Activated CD4-positive, alpha-beta T cell treated with anti-CD3 and anti-CD28 coated beads for 1 hour (primary cell): ENCODE measurements around the gene KLC1.
"Not testable (repeated sequence)": the region's sequence is repeated elsewhere in the genome, so short reads cannot be mapped to it uniquely, and the experiment has no call there.

Experiments used
- DNase-seq: peaks from one replicate; pipeline ENCODE4 v3.0.0-alpha.2; 2020

KLC1 gene

DNA sequence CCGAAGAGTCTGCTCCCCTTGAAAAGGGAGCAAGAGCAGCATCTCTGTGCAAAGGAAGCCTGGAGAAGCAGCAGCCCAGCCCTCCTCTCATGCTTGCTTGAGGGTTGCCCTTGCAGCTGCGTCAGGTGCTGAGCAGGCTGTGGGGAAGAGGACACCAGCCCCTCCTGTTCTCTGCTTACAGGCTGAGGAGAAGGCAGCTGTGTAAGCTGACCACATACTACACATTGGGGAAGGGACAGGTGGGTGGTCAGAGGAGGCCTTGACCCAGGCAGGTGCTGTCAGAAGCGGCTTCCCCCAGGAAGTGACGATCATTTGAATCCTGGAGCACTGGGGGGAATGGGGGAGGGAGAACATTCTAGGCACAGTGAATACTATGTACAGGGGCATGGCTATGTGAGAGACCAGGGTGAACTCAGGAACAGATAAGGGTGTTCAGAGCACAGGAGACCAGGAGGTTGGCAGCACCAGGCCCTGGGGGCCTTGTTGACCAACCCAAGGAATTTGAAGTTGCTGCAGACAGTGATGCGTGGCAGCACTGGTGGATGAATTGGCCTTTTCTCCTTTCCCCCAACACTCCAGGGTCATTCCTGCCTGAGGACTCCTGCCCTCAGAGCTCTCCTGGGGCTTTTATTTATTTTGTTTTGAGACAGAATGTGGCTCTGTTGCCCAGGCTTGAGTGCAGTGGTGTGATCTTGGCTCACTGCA lies 2.7 kb upstream of the KLC1 start:
- DNase-seq = no peak

DNA sequence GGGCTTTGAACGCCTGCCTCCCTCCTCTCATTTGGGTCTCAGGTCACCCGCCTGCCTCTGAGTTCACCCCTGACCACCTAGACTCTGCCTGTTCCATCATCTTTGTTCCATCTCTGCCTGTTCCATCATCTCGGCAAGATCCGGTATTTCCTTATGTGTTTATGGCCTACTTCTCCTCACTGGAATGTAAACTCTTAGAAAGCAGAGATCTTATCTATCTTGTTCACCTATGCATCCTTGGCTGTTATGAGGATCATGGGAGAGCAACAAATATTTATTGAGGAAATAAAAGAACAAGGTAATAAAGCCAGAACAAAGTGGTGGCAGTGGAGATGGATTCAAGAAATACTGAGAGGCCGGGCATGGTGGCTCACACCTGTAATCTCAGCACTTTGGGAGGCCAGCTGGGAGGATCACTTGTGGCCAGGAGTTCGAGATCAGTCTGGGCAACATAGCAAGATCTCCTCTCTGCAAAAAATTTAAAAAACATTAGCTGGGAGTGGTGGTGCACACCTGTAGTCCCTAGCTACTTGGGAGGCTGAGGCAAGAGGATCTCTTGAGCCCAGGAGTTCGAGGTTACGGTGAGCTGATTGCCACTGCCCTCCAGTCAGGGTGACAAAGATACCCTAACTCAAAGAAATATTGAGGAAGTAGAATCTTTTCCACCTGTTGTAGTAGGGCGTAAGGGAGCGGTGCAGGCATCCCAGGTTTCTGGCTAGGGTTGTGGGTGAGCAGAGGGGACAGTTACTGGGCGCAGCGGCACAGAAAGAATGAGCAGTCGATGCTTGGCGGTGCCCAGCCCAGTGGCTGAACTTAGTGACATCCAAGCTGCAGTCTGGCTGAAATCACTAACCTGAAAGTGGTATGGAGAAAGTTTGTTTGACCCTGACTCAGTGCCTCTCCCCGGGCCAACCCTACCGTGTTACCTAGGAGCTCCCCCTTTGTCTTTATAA lies 1.7 kb upstream of the KLC1 start:
- no peak for DNase-seq

DNA sequence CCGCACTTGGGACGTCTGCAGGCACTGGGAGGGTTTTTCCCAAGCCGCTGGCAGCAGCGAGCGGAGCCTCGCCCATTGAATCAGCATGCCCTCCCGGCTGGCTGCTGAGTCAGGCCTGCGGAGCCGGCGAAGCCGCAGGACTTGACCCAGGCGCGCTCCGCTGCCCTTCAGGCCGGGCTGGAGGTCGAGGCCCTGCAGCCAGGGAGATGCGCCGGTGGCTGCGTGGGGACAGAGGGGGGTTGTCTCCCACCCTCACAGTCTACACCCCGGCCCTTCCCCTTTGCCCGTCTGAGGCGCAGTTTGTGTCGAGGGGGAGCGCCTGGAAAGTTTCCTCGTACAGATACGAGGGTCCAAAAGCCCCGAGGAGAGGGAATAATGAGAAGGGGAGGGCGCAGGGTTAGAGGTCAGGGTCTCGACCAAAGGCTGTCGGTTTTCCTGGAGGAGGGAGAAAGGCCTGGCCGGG lies 759 bp upstream of the KLC1 start:
- DNase-seq = no peak

DNA sequence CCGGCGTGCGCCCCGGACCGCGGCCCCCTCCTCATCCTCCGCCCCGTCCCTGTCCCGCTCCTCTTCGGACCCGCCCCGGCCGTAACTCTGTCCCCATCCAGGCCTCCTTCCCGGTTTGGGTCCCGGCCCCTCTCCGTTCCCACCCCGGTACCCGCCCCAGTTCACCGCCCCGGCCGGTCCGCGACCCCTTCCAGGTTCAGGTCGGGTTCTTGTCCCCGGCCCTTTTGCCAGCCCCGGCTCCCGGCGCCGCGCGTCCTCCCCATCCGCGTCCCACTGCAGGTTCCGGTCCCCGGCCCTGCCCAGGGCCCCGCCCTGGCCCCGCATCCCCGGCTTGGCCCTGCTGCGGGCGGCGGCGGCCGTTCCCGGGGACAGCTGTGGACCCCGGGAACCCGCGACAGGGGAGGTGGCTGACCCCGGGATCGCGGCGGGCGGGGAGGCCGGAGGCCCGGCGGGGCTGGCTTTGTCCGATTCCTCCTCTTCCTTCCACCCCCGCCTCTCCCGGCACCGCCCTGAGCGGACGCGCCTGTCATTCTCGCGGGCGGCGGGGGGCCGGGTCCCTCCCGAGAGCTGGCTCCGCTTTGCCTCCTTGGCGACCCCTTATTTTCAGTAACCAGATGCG lies 601 bp downstream of the KLC1 start:
- DNase-seq = no peak

DNA sequence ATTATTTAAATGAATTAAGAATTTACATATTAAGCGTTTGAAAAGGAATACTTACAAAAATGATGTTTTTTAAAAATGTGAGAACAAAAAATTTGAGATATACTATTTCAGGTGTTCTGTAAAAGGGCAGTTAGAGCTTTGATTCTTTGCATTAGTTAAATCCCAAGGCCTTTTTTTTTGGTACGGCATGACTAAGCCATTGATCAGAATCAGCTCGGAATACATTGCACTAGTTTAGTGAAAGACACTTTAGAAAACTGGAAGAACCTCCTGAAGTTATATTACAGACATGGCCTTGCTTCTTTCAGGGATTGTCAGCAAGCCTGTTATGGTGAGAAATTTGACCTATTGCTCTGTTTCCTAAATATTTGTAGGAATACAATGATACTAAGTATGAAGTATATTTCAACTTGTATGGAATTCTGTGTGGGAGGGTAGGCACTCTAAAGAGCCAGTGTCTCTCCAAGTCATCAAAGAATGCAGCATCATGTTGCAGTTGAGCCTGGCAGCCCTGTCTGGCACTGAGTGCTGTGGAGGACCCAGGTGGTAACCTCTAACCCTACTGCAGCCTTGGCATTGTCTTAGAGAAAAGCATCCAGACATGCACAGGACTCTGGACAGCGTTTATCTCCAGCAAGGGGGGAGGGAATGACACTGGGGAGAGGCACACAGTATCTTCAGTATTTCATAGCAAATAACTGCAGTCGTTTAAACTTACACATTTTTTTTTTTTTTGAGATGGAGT lies 1.5 kb downstream of the KLC1 start:
- DNase-seq = no peak

DNA sequence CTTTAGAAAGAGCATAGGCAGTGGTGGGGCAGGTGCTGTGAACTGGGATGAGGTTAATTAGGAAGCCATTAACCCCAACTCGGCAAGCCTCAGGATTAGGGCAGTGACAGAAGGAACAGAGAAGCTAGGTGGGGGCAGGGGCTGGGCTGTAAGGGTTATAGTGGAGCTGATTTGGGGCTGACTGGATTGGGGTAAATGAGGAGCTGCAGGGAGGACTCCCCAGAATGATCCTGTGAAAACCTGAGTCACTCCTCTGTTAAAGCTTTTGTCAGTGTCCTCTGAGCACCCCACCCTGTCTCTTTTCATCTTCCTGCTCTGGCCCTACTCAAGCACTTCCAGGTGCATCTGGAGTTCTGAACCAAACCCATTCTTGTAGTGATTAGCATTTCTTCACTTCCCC lies 4.4 kb downstream of the KLC1 start:
- no peak for DNase-seq

DNA sequence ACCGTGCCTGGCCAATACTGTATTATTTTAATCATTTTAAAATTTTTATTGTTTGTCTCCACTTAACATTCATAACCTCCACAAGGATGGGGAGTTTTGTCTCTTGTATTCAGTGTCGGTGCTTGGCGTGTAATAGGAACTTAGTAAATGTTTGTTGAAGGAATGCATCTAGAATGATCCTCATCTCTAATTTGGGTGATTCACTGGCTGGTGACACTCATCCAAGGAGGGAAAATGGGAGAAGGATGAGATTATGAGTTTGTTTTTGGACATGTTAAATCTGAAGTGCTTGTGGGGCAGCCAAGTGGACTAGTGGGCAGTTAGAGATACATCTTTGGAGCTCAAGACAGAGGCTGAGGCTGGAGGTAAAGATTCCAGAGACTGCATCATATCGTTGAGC lies 5.1 kb downstream of the KLC1 start:
- DNase-seq = no peak

DNA sequence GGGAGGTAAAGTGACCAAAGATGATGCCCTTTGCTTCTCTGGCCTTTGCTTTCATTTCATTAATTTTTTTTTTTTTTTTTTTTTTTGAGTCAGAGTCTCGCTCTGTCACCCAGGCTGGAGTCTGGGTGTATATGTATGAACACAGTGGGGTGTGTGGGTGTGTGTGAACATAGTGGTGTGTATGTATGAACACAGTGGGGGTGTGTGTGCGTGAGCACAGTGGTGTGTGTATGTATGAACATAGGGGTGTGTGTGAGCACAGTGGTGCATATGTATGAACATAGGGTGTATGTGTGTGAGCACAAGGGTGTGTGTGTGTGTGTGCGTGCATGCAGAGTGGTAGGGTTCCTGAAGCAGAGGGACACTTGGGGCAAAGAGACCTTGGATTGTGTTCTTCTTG lies 9.6 kb downstream of the KLC1 start:
- DNase-seq = no peak

DNA sequence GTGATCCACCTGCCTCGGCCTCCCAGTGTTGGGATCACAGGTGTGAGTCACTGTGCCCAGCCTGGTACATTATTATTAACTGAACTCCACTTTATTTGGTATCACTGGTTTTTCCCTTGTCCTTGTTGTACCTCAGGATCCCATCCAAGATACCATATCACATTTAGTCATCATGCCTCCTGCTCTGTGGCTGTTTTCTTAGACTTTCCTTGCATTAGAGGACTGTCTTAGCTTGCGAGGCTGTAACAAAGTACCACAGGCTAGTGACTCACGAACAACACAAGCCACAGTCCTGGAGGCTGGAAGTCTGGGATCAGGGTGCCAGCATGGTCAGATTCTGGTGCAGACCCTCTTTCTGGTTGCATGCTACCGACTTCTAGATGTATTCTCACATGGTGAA lies 12.2 kb downstream of the KLC1 start:
- DNase-seq = no peak

DNA sequence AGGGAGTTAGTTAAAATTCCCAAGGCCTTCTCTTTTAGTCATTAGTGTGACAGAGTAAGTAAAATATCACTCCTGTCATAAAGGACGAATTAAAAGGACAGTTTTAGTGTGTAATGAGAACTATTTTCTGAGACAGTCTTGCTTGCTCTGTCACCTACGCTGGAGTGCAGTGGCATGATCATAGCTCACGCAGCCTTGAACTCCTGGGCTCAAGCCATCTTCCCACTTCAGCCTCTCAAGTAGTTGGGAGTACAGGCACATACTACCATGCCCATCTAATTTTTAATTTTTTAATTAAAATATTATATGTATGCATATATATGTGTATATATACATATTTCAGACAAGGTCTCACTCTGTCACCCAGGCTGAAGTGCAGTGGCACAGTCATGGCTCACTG lies 17.2 kb downstream of the KLC1 start:
- no peak for DNase-seq

DNA sequence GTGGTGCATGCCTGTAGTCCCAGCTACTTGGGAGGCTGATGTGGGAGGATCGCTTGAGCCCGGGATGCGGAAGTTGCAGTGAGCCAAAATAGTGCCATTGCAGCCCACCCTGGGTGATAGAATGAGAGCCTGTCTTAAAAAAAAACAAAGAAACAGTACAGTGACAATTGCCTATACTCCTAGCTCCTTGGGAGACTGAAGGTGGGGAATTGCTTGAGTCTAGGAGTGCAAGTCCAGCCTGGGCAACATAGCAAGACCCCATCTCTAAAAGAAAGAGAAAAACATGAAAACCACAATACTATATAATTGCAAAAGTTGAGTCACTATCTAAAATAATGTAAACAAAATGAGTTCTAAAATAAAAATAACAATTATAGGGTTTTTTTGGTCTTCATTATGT lies 20.0 kb downstream of the KLC1 start:
- DNase-seq = no peak

DNA sequence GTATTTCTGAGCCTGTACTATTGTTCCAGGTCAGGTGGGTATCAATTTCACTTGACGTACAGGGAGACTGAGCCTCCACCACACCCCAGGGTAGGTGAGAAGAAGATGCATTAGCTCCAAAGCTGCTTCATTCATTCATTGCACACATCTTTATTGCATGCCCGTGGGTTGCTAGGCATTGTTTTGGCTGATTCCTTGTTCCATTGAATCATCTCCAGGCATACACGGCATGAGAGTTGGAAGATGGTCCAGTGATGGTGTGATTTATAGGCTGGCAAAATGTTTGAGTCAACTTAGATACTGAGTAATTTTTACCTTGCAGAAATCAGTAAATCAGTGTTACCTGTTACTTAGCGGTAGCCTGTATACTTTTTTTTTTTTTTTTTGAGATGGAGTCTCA lies 21.2 kb downstream of the KLC1 start:
- no peak for DNase-seq

DNA sequence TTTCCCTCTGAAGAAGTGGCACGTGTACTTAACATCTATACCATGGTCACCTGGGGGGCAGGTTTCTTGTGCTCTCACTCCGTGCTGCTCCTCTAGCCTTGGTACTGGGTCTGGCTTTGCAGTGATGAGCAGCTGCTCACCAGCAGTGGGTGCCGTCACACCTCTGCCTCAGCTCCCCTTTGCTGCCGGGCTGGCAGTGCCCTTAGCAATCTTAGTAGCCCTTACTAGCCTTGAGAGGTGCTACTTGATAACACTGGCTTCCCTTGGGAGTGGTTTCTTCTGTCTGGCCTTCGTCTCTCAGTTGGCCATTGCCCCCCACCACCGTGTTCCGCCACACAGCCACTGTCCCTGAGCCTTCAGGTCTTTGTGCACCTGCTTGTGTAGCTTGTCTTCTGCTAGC lies 22.6 kb downstream of the KLC1 start:
- no peak for DNase-seq

DNA sequence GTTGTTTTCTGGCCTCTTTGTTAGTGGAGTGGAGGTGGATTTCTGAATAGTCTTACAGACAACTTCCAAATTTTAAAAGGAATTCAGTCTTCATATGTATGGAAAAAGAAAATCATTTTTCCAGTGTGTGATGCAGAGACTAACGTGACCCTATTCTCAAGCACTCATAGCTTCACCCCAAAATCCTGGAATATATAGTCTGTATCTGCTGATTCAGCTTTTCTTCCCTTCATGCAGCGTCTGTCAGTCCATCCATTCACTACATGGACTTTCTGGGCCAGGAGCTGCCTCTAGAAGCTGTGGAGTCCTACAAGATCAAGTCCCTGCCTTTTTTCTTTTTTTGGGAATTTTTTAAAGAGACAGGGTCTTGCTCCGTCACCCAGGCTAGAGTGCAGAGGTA lies 23.8 kb downstream of the KLC1 start:
- no peak for DNase-seq

DNA sequence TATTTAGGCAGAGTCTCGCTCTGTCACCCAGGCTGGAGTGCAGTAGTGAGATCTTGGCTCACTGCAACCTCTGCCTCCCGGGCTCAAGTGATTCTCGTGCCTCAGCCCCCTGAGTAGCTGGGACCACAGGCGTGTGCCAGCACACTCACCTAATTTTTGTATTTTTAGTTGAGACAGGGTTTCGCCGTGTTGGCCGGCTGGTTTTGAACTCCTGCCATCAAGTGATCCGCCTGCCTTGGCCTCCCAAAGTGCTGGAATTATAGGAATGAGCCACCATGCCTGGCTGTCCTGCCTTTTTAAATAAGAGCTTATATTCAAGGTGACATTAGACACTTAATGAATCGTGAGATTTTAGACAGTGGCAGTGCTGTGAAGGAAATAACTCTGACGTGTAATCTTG lies 24.3 kb downstream of the KLC1 start:
- not testable (repeated sequence) for DNase-seq

DNA sequence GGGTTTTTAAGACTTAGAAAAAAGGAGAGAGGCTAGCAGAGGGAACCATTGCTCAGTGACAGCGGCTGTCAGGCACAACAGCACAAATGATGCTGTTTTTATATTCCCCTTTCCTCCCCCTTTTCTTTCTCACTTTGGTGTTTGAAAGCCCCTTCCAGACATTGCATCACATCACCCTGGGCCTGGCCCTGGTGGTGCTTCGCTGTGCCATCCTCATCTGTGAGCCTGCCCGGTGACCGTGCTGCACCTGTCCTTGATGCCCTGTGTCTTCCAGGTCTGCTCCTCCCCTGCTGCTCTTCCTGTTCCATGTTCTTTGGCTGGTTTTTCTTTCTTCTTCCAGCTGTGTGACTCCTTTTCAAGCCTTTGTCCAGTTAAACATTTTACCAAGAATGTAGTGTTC lies 24.8 kb downstream of the KLC1 start:
- DNase-seq = no peak

DNA sequence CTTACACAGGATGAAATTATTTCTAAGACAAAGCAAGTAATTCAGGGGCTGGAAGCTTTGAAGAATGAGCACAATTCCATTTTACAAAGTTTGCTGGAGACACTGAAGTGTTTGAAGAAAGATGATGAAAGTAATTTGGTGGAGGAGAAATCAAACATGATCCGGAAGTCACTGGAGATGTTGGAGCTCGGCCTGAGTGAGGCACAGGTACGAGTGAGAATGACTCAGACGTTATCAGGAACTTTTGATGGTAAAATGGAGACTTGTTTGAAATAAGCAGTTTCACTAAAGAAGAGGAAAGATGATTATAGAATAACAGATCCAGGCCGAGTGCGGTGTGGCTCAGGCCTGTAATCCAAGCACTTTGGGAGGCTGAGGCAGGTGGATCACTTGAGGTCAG lies 25.6 kb downstream of the KLC1 start:
- no peak for DNase-seq

DNA sequence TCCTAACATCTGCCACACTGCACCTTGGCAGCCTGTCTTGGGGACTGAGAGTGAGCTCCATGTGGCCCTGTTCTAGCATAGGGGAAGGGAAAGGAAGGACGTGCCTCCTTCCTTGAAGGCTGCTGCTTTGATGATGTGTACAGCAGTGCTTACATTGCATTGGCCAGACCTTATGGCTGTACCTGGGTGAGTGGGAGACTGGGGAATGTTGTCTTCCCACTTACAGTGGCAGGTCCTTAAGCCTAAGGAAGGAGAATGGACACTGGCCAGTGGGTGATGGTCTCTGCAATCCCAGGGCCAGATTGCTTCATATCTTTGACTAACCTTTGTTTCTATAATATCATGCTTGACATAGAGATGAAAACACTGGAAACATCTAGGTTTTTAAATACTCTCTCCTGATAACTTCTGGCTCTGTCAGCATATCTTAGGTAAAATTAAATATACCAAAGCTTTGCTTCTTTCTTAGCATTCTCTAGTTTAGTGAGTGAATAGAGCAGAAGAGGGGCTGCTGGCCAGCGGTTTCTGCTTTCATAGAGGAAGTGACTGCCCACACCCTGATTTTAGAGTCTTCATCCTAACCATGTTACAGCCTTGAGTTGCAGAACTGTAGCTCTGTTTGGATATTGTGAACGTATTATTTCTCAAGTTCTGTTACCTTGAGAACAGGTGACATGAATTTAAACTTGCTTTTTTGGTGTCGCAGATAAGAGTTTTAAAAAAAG lies 27.2 kb downstream of the KLC1 start:
- no peak for DNase-seq

DNA sequence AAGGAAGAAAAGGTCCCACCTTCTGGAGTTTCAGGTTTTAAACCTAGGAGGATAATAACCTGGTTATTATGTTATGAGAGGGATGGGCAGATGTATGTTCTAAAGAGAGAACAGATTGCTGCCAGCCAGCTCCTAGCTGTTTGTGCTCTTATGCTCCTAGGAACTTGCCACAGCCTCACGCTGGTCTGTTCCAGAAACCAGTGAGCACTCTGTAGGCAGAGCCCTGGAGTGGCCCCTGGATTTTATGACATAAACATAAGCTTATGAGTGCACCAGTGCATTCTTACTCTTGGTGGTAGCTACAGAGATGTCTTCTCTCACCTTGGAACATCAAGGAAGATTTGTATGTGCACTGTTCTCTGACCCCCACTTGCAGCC lies 27.7 kb downstream of the KLC1 start:
- no peak for DNase-seq

DNA sequence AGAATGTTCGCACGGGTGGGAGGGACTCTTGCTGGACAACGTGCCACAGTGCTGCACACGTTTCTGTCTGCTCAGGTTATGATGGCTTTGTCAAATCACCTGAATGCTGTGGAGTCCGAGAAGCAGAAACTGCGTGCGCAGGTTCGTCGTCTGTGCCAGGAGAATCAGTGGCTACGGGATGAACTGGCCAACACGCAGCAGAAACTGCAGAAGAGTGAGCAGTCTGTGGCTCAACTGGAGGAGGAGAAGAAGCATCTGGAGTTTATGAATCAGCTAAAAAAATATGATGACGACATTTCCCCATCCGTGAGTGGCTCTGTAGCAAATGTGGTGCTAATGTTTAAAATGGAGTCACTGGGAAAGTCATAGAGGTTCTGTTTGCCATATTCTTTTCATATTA lies 28.5 kb downstream of the KLC1 start:
- no peak for DNase-seq

DNA sequence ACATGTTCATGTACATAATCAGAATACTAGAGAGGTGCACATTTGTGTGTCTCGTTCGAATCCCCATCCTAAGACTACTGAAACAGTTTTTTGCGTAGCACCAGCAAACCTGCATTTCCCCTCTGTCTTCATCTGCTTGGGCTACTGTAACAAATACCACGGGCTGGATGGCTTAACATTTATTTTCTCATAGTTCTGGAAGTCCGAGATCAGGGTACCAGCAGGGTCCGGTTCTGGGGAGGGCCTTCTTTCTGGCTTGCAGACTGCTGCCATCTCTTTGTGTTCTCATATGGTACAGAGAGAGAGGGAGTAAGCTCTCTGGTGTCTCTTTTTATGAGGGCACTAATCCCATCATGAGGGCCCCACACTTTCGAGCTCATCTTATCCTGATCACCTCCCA lies 30.6 kb downstream of the KLC1 start:
- DNase-seq = no peak

DNA sequence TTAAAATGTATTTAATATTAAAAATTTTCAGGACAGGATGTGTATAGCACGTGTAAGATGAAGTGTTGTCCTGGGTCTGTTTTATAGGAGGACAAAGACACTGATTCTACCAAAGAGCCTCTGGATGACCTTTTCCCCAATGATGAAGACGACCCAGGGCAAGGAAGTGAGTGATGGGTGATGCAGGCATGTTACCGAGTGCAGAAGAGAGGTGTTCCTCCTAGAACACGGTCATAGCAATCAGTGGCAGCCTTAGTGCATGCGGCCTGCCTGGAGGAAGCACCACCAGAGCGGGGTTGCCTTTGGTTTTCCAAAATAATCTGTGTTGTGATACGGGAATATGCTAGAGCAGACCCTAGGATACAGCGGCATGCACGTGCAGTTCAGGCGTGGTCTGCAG lies 33.0 kb downstream of the KLC1 start:
- DNase-seq = no peak

DNA sequence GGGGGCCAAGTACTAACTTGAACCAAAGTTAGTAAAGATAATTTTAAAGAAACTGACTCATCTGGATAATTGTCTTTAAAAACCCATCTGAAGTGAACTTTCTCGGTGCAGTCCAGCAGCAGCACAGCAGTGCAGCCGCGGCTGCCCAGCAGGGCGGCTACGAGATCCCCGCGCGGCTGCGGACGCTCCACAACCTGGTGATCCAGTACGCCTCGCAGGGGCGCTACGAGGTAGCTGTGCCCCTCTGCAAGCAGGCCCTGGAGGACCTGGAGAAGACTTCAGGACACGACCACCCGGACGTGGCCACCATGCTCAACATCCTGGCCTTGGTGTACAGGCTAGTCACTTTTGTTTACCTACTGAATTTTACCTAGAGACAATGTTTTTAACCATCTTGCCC lies 33.6 kb downstream of the KLC1 start:
- no peak for DNase-seq
